K562 (cell line): ENCODE results near the gene KDM2B. TPM values are rescaled to one million over a fixed set of nuclear protein-coding genes. Genes with fewer than 3 reads are reported as not detected.

Experiments used
- ELF1 ChIP-seq: fragments of 200-800 bp; sonication (Bioruptor generic); IDR thresholded peaks from 2 replicates; pipeline ENCODE4 v1.6.1; 2016; ENCODE audit warnings: missing genetic modification characterization, missing compliant biosample characterization
- MECOM ChIP-seq: fragments of 250-450 bp; sonication (Bioruptor Pico); IDR thresholded peaks from 2 replicates; pipeline ENCODE4 v1.8.0; 2022; ENCODE audit warnings: inconsistent platforms
- PHTF2 ChIP-seq: fragments of 250-450 bp; sonication (Bioruptor Pico); IDR thresholded peaks from 2 replicates; pipeline ENCODE4 v1.5.0; 2021; ENCODE audit warnings: mild to moderate bottlenecking
- PTRF ChIP-seq: fragments of 450-650 bp; IDR thresholded peaks from 2 replicates; pipeline ENCODE4 v1.6.1; 2016; ENCODE audit warnings: mild to moderate bottlenecking, missing genetic modification characterization, missing compliant biosample characterization
- RAD51 ChIP-seq: fragments of 450-650 bp; IDR thresholded peaks from 2 replicates; pipeline ENCODE4 v1.7.1; 2016; ENCODE audit warnings: low read depth, mild to moderate bottlenecking, borderline replicate concordance
- RB1 ChIP-seq: fragments of 450-650 bp; IDR thresholded peaks from 2 replicates; pipeline ENCODE4 v1.6.1; 2017; ENCODE audit warnings: low read depth, mild to moderate bottlenecking
- STAT5A ChIP-seq: IDR thresholded peaks from 2 replicates; pipeline ENCODE4 v1.6.1; 2012; ENCODE audit warnings: low read length, inconsistent platforms, borderline replicate concordance
- STAT5B ChIP-seq: fragments of 250-450 bp; sonication (Bioruptor Pico); IDR thresholded peaks from 2 replicates; pipeline ENCODE4 v1.8.0; 2021; ENCODE audit warnings: mild to moderate bottlenecking, inconsistent platforms
- ZNF175 ChIP-seq: fragments of 200-800 bp; sonication (Bioruptor generic); IDR thresholded peaks from 2 replicates; pipeline ENCODE4 v1.6.1; 2016; ENCODE audit warnings: low read depth, mild to moderate bottlenecking, missing genetic modification characterization, missing compliant biosample characterization
- ZNF444 ChIP-seq: fragments of 250-450 bp; sonication (Bioruptor Pico); IDR thresholded peaks from 2 replicates; pipeline ENCODE4 v1.4.0; 2020; ENCODE audit warnings: mild to moderate bottlenecking, moderate library complexity
- polyA plus RNA-seq, 8 experiments: library from polyadenylated mRNA; depleted of rRNA in 4 of 8; stranded (reverse) in 5 of 8; unstranded in 3 of 8; fragments of >200 nt; fragmentation: Nextera tagmentation in 2 of 8; fragmentation: Illumina TruSeq in 1 of 8; extraction: Ambion mirVana in 2 of 8; extraction: Trizol in 1 of 8; gene quantifications; 2 replicates each; pipeline versions ENCODE4 v1.2.1 to v1.2.3, GENCODE V29; 2011 to 2014; ENCODE audit warnings: inconsistent platforms in 1 of 8, missing spikeins in 1 of 8
- total RNA-seq, 7 experiments: library from RNA; depleted of rRNA in 6 of 7; stranded (reverse); fragments of >200 nt in 6 of 7; fragmentation: Illumina TruSeq in 2 of 7; extraction: Trizol in 2 of 7; gene quantifications; 2 replicates each; pipeline versions ENCODE4 v1.2.1 to v1.2.3, GENCODE V29; 2011 to 2021; ENCODE audit warnings: low replicate concordance in 1 of 7
- TF ChIP-seq, protein P1 (sequence below): fragments of 250-450 bp; sonication (Bioruptor Pico); IDR thresholded peaks from 2 replicates; pipeline ENCODE4 v1.4.0; 2020
- TF ChIP-seq, protein P2 (sequence below): fragments of 450-650 bp; conservative IDR thresholded peaks from 2 replicates; pipeline ENCODE4 v1.6.1; 2016; ENCODE audit warnings: missing genetic modification characterization, low read depth, mild to moderate bottlenecking, missing compliant biosample characterization, moderate library complexity
- TF ChIP-seq, protein P3 (sequence below): fragments of 200-600 bp; sonication (generic); IDR thresholded peaks from one replicate; pipeline ENCODE4 v1.6.1; 2012; ENCODE audit warnings: mild to moderate bottlenecking, low read depth, low read length, inconsistent platforms

KDM2B gene
- total and polyA plus RNA-seq, 9 of the 15 experiments (the other 6 are each of a cell fraction or from before 2014, with no cell fraction given) = 7.4 to 50.5 (median 22.5) TPM

DNA sequence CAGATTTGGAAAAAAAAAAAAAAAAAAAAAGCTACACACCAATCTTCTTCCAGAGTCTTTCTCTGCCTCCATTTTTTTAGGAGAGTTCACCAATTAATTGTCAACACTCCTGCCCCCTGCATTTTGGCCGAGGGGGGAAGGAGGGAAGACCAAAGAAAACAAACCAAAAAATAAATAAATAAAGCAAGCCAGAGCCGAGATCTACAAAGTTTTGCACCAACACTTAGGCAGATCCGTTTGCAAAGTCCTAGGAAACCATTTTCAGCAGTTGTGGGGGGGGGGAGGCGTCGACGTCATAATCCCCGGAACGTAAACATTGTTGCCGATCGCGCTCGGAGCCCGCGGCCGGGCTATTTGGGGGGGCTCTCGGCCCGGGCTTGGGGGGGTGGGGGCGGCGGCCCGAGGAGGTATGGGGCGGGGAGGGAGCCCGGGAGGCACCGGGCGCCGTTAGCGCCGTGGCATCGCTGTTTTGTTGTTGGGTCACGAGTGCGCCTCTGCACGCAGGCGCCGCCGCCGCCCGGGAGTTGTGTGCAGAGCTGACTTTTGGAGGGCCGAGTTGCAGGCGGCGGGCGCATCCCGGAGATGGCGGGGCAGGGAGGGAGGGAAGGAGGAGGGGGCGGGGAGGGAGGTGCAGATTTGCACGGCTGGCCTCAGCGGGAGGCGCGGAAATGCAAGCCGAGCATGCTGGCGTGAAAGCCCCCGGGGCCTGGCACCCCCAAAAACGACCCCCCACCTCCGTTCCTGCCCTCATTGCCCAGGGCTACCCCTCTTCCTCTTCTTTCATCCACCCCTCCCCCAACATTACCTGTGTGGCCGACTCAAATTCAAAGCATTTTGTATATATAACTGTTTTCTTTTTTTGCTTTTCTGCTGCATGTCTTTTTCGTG is 598 bp downstream of the KDM2B start (continued):
- no peak for TF ChIP-seq ZNF175 (CRISPR knock-in tag)
- TF ChIP-seq STAT5A = no peak
- TF ChIP-seq, protein P1, sequence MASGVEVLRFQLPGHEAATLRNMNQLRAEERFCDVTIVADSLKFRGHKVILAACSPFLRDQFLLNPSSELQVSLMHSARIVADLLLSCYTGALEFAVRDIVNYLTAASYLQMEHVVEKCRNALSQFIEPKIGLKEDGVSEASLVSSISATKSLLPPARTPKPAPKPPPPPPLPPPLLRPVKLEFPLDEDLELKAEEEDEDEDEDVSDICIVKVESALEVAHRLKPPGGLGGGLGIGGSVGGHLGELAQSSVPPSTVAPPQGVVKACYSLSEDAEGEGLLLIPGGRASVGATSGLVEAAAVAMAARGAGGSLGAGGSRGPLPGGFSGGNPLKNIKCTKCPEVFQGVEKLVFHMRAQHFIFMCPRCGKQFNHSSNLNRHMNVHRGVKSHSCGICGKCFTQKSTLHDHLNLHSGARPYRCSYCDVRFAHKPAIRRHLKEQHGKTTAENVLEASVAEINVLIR = peak; percentile 64; the same call in 1 of the 2 replicates
- no peak for TF ChIP-seq RAD51
- TF ChIP-seq ELF1 (tag) = no peak; the same call in 1 of the 2 replicates
- TF ChIP-seq STAT5B (CRISPR knock-in tag) = no peak
- TF ChIP-seq RB1 = no peak
- TF ChIP-seq ZNF444 = no peak
- TF ChIP-seq PTRF (tag) = no peak
- TF ChIP-seq PHTF2 (CRISPR knock-in tag) = no peak
- TF ChIP-seq, protein P2, sequence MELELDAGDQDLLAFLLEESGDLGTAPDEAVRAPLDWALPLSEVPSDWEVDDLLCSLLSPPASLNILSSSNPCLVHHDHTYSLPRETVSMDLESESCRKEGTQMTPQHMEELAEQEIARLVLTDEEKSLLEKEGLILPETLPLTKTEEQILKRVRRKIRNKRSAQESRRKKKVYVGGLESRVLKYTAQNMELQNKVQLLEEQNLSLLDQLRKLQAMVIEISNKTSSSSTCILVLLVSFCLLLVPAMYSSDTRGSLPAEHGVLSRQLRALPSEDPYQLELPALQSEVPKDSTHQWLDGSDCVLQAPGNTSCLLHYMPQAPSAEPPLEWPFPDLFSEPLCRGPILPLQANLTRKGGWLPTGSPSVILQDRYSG (tag) = no peak
- TF ChIP-seq, protein P3, sequence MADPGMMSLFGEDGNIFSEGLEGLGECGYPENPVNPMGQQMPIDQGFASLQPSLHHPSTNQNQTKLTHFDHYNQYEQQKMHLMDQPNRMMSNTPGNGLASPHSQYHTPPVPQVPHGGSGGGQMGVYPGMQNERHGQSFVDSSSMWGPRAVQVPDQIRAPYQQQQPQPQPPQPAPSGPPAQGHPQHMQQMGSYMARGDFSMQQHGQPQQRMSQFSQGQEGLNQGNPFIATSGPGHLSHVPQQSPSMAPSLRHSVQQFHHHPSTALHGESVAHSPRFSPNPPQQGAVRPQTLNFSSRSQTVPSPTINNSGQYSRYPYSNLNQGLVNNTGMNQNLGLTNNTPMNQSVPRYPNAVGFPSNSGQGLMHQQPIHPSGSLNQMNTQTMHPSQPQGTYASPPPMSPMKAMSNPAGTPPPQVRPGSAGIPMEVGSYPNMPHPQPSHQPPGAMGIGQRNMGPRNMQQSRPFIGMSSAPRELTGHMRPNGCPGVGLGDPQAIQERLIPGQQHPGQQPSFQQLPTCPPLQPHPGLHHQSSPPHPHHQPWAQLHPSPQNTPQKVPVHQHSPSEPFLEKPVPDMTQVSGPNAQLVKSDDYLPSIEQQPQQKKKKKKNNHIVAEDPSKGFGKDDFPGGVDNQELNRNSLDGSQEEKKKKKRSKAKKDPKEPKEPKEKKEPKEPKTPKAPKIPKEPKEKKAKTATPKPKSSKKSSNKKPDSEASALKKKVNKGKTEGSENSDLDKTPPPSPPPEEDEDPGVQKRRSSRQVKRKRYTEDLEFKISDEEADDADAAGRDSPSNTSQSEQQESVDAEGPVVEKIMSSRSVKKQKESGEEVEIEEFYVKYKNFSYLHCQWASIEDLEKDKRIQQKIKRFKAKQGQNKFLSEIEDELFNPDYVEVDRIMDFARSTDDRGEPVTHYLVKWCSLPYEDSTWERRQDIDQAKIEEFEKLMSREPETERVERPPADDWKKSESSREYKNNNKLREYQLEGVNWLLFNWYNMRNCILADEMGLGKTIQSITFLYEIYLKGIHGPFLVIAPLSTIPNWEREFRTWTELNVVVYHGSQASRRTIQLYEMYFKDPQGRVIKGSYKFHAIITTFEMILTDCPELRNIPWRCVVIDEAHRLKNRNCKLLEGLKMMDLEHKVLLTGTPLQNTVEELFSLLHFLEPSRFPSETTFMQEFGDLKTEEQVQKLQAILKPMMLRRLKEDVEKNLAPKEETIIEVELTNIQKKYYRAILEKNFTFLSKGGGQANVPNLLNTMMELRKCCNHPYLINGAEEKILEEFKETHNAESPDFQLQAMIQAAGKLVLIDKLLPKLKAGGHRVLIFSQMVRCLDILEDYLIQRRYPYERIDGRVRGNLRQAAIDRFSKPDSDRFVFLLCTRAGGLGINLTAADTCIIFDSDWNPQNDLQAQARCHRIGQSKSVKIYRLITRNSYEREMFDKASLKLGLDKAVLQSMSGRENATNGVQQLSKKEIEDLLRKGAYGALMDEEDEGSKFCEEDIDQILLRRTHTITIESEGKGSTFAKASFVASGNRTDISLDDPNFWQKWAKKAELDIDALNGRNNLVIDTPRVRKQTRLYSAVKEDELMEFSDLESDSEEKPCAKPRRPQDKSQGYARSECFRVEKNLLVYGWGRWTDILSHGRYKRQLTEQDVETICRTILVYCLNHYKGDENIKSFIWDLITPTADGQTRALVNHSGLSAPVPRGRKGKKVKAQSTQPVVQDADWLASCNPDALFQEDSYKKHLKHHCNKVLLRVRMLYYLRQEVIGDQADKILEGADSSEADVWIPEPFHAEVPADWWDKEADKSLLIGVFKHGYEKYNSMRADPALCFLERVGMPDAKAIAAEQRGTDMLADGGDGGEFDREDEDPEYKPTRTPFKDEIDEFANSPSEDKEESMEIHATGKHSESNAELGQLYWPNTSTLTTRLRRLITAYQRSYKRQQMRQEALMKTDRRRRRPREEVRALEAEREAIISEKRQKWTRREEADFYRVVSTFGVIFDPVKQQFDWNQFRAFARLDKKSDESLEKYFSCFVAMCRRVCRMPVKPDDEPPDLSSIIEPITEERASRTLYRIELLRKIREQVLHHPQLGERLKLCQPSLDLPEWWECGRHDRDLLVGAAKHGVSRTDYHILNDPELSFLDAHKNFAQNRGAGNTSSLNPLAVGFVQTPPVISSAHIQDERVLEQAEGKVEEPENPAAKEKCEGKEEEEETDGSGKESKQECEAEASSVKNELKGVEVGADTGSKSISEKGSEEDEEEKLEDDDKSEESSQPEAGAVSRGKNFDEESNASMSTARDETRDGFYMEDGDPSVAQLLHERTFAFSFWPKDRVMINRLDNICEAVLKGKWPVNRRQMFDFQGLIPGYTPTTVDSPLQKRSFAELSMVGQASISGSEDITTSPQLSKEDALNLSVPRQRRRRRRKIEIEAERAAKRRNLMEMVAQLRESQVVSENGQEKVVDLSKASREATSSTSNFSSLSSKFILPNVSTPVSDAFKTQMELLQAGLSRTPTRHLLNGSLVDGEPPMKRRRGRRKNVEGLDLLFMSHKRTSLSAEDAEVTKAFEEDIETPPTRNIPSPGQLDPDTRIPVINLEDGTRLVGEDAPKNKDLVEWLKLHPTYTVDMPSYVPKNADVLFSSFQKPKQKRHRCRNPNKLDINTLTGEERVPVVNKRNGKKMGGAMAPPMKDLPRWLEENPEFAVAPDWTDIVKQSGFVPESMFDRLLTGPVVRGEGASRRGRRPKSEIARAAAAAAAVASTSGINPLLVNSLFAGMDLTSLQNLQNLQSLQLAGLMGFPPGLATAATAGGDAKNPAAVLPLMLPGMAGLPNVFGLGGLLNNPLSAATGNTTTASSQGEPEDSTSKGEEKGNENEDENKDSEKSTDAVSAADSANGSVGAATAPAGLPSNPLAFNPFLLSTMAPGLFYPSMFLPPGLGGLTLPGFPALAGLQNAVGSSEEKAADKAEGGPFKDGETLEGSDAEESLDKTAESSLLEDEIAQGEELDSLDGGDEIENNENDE = no peak
- no peak for TF ChIP-seq MECOM (CRISPR knock-in tag)
